Trophoblast cell (in vitro differentiated cells and primary cell): ENCODE results near the gene TOR2A.

Experiments used
- DNase-seq, 2 donors: peaks; one replicate each; pipeline ENCODE4 v3.0.0-alpha.2; 2016
- H2AFZ ChIP-seq: 2 replicates; pipeline ENCODE4 v1.6.1; 2013; ENCODE audit warnings: low read length, moderate library complexity, mild to moderate bottlenecking; ENCODE audit not compliant: insufficient read depth, poor library complexity
- H2AK5ac ChIP-seq: 2 replicates; pipeline ENCODE4 v1.6.1; 2013; ENCODE audit warnings: mild to moderate bottlenecking, low read length
- H2BK120ac ChIP-seq: 2 replicates; pipeline ENCODE4 v1.6.1; 2013; ENCODE audit warnings: low read length, mild to moderate bottlenecking, moderate library complexity; ENCODE audit not compliant: insufficient read depth, poor library complexity
- H2BK12ac ChIP-seq: 2 replicates; pipeline ENCODE4 v1.6.1; 2013; ENCODE audit warnings: mild to moderate bottlenecking, low read length, moderate library complexity
- H2BK5ac ChIP-seq: 2 replicates; pipeline ENCODE4 v1.6.1; 2013; ENCODE audit warnings: low read length, low read depth, moderate library complexity, mild to moderate bottlenecking; ENCODE audit not compliant: poor library complexity
- H3K14ac ChIP-seq: 2 replicates; pipeline ENCODE4 v1.6.1; 2013; ENCODE audit warnings: mild to moderate bottlenecking, low read length
- H3K18ac ChIP-seq: 2 replicates; pipeline ENCODE4 v1.6.1; 2013; ENCODE audit warnings: mild to moderate bottlenecking, low read length
- H3K23ac ChIP-seq: 2 replicates; pipeline ENCODE4 v1.6.1; 2013; ENCODE audit warnings: low read length
- H3K27ac ChIP-seq: 2 replicates; pipeline ENCODE4 v1.5.1; 2013; ENCODE audit warnings: low read depth, mild to moderate bottlenecking, inconsistent platforms, low read length, moderate library complexity
- H3K27me3 ChIP-seq: 2 replicates; pipeline ENCODE4 v1.6.1; 2013; ENCODE audit warnings: inconsistent platforms, mild to moderate bottlenecking, low read length, moderate library complexity; ENCODE audit not compliant: insufficient read depth
- H3K36me3 ChIP-seq, 2 experiments: 1 replicate in 1 of 2; 2 replicates in 1 of 2; pipeline ENCODE4 v1.6.1; 2013; ENCODE audit warnings: low read length in 2 of 2, mild to moderate bottlenecking in 2 of 2, moderate library complexity in 1 of 2; ENCODE audit not compliant: insufficient read depth in 2 of 2, control insufficient read depth in 1 of 2
- H3K4ac ChIP-seq: 2 replicates; pipeline ENCODE4 v1.6.1; 2013; ENCODE audit warnings: low read depth, mild to moderate bottlenecking, low read length, moderate library complexity
- H3K4me1 ChIP-seq, 2 experiments: 1 replicate in 1 of 2; 2 replicates in 1 of 2; pipeline ENCODE4 v1.6.1; 2013; ENCODE audit warnings: low read length in 2 of 2, mild to moderate bottlenecking in 2 of 2, moderate library complexity in 1 of 2; ENCODE audit not compliant: insufficient read depth in 2 of 2, control insufficient read depth in 1 of 2
- H3K4me2 ChIP-seq: 2 replicates; pipeline ENCODE4 v1.6.1; 2013; ENCODE audit warnings: inconsistent platforms, mild to moderate bottlenecking, low read length, moderate library complexity
- H3K4me3 ChIP-seq: 2 replicates; pipeline ENCODE4 v1.5.1; 2013; ENCODE audit warnings: mild to moderate bottlenecking, low read depth, low read length, inconsistent platforms
- H3K79me1 ChIP-seq: one replicate; pipeline ENCODE4 v1.6.1; 2013; ENCODE audit warnings: low read length
- H3K79me2 ChIP-seq: 2 replicates; pipeline ENCODE4 v1.6.1; 2013; ENCODE audit warnings: low read length, mild to moderate bottlenecking; ENCODE audit not compliant: control insufficient read depth, insufficient read depth, poor library complexity
- H3K9ac ChIP-seq: 2 replicates; pipeline ENCODE4 v1.6.1; 2013; ENCODE audit warnings: mild to moderate bottlenecking, low read length
- H3K9me3 ChIP-seq: 2 replicates; pipeline ENCODE4 v1.6.1; 2013; ENCODE audit warnings: low read depth, mild to moderate bottlenecking, control low read depth, inconsistent platforms, low read length; ENCODE audit not compliant: insufficient read depth
- H4K12ac ChIP-seq: 2 replicates; pipeline ENCODE4 v1.6.1; 2013; ENCODE audit warnings: low read depth, mild to moderate bottlenecking, low read length, moderate library complexity
- H4K8ac ChIP-seq: 2 replicates; pipeline ENCODE4 v1.6.1; 2013; ENCODE audit warnings: low read depth, mild to moderate bottlenecking, low read length, moderate library complexity
- H4K91ac ChIP-seq: one replicate; pipeline ENCODE4 v1.6.1; 2013; ENCODE audit warnings: low read depth, mild to moderate bottlenecking, low read length, moderate library complexity
- WGBS: extraction: QIAGEN DNeasy Blood & Tissue Kit; methylation state at CpG from one replicate; pipeline ENCODE4 v1.1.7; 2013; ENCODE audit warnings: missing lambda C conversion rate; ENCODE audit not compliant: insufficient read length, insufficient coverage; ENCODE audit errors: extremely low coverage; 5-methylcytosine and 5-hydroxymethylcytosine counted together

Gene TOR2A

GRCh38 chr9:127772603-127773002, 37.5 kb upstream of the TOR2A start:
- H3K4me2 ChIP-seq: no peak overlapping the region
- no peak overlapping the region for H4K91ac ChIP-seq
- H3K4ac ChIP-seq: no peak overlapping the region
- no peak overlapping the region for H3K14ac ChIP-seq
- no peak overlapping the region for H2BK5ac ChIP-seq
- H3K79me2 ChIP-seq: no peaks in the 10 kb centered on the region
- no peaks in the 10 kb centered on the region for H3K79me1 ChIP-seq
- H2BK120ac ChIP-seq: no peak overlapping the region
- H3K27ac ChIP-seq: no peak overlapping the region
- no peak overlapping the region for H2AFZ ChIP-seq
- no peak overlapping the region for H3K23ac ChIP-seq
- H3K9me3 ChIP-seq: peaks cover 2% of the 10 kb centered on the region
- no peak overlapping the region for H3K9ac ChIP-seq
- H3K27me3 ChIP-seq: no peaks in the 10 kb centered on the region
- no CpG with 5 or more reads among the region's 5 CpGs for whole genome bisulfite sequencing
- no peak overlapping the region for H4K8ac ChIP-seq
- H2AK5ac ChIP-seq: no peak overlapping the region
- H3K4me1 ChIP-seq: peaks cover 3 to 14% of the 10 kb centered on the region in 2 experiments
- H3K18ac ChIP-seq: no peak overlapping the region
- H3K4me3 ChIP-seq: no peak overlapping the region
- H4K12ac ChIP-seq: no peak overlapping the region
- H2BK12ac ChIP-seq: no peak overlapping the region
- DNase-seq: no peak
- H3K36me3 ChIP-seq: no peaks in the 10 kb centered on the region

GRCh38 chr9:127771570-127772189, 36.6 kb upstream of the TOR2A start:
- Histone ChIP-seq H2BK120ac (no peak overlapping the region), H2AFZ (no peak overlapping the region), H3K79me1 (no peaks in the 10 kb centered on the region), H3K79me2 (no peaks in the 10 kb centered on the region), H4K8ac (no peak overlapping the region), H3K27me3 (no peaks in the 10 kb centered on the region), H3K23ac (no peak overlapping the region), H3K4me3 (no peak overlapping the region), H4K12ac (no peak overlapping the region), H3K14ac (no peak overlapping the region), H3K36me3 (no peaks in the 10 kb centered on the region), H3K9ac (no peak overlapping the region), H2BK12ac (no peak overlapping the region), H2AK5ac (no peak overlapping the region), H3K18ac (no peak overlapping the region), H4K91ac (no peak overlapping the region), H3K9me3 (no peaks in the 10 kb centered on the region), H3K27ac (no peak overlapping the region), H3K4me2 (peak overlapping the region; percentile 63), H2BK5ac (no peak overlapping the region), H3K4me1 (peaks cover 5 to 16% of the 10 kb centered on the region in 2 experiments), H3K4ac (no peak overlapping the region)
- no CpG with 5 or more reads among the region's 19 CpGs for WGBS
- no peak for DNase-seq

- Histone ChIP-seq H2BK5ac (no peak overlapping the region), H3K36me3 (no peaks in the 10 kb centered on the region), H2AK5ac (no peak overlapping the region), H4K12ac (no peak overlapping the region), H3K79me1 (no peaks in the 10 kb centered on the region), H3K4me1 (peaks cover 5 to 16% of the 10 kb centered on the region in 2 experiments), H3K4me3 (peak overlapping the region; percentile 59), H4K91ac (no peak overlapping the region), H3K4ac (no peak overlapping the region), H3K79me2 (no peaks in the 10 kb centered on the region), H2AFZ (no peak overlapping the region), H2BK120ac (no peak overlapping the region), H3K9ac (no peak overlapping the region), H3K27ac (no peak overlapping the region), H3K18ac (no peak overlapping the region), H3K23ac (no peak overlapping the region), H3K27me3 (no peaks in the 10 kb centered on the region), H4K8ac (no peak overlapping the region), H3K14ac (no peak overlapping the region), H3K4me2 (peak overlapping the region; percentile 58), H2BK12ac (no peak overlapping the region), H3K9me3 (no peaks in the 10 kb centered on the region)
- WGBS: no CpG with 5 or more reads among the region's 43 CpGs
- DNase-seq: peak; percentile 98
Measured at GRCh38 chr9:127770905-127771569, 35.9 kb upstream of the TOR2A start.

- no peak overlapping the region for H3K4me3 ChIP-seq
- H2AFZ ChIP-seq: no peak overlapping the region
- H4K8ac ChIP-seq: no peak overlapping the region
- WGBS: no CpG with 5 or more reads among the region's 3 CpGs
- H3K23ac ChIP-seq: no peak overlapping the region
- H2BK120ac ChIP-seq: no peak overlapping the region
- no peak overlapping the region for H3K4ac ChIP-seq
- H3K4me2 ChIP-seq: peak overlapping the region; percentile 58
- H4K12ac ChIP-seq: no peak overlapping the region
- no peaks in the 10 kb centered on the region for H3K79me1 ChIP-seq
- H2AK5ac ChIP-seq: no peak overlapping the region
- no peak overlapping the region for H3K18ac ChIP-seq
- no peaks in the 10 kb centered on the region for H3K27me3 ChIP-seq
- no peak overlapping the region for H3K14ac ChIP-seq
- H3K9ac ChIP-seq: no peak overlapping the region
- no peaks in the 10 kb centered on the region for H3K9me3 ChIP-seq
- H3K79me2 ChIP-seq: no peaks in the 10 kb centered on the region
- H3K36me3 ChIP-seq: no peaks in the 10 kb centered on the region
- no peak overlapping the region for H2BK12ac ChIP-seq
- no peak overlapping the region for H4K91ac ChIP-seq
- DNase-seq: no peak
- H3K4me1 ChIP-seq: peaks cover 5 to 16% of the 10 kb centered on the region in 2 experiments
- H3K27ac ChIP-seq: no peak overlapping the region
- no peak overlapping the region for H2BK5ac ChIP-seq
Measured at GRCh38 chr9:127770583-127770904, 35.5 kb upstream of the TOR2A start.
